SK-N-SH treated with all-trans-retinoic acid at 6 μM for 48 hours (cell line): ENCODE results near the gene FPGS.

Experiments used
- ATAC-seq: fragments of 200-7000 bp; cut with Tn5 transposase; 3 replicates; pipeline ENCODE4 v1.9.1; 2020; ENCODE audit warnings: mild to moderate bottlenecking, moderate library complexity
- ARNTL ChIP-seq: fragments of 450-650 bp; formaldehyde crosslinking; IDR thresholded peaks from 2 replicates; pipeline ENCODE4 v1.5.0; 2020; ENCODE audit warnings: low read depth, mild to moderate bottlenecking, moderate library complexity, borderline replicate concordance
- BACH2 ChIP-seq: fragments of 250-450 bp; sonication (Bioruptor Pico); IDR thresholded peaks from 2 replicates; pipeline ENCODE4 v1.9.0; 2021; ENCODE audit warnings: mild to moderate bottlenecking, borderline replicate concordance
- CSDC2 ChIP-seq: fragments of 250-450 bp; sonication (Bioruptor Pico); IDR thresholded peaks from 2 replicates; pipeline ENCODE4 v1.5.0; 2020; ENCODE audit warnings: mild to moderate bottlenecking, moderate library complexity
- ESRRG ChIP-seq: fragments of 250-450 bp; sonication (Bioruptor Pico); IDR thresholded peaks from 2 replicates; pipeline ENCODE4 v1.6.1; 2021; ENCODE audit warnings: mild to moderate bottlenecking
- GLIS3 ChIP-seq: fragments of 250-450 bp; sonication (Bioruptor Pico); IDR thresholded peaks from 2 replicates; pipeline ENCODE4 v1.5.0; 2020; ENCODE audit warnings: mild to moderate bottlenecking, moderate library complexity
- ISL1 ChIP-seq: fragments of 250-450 bp; sonication (Bioruptor Pico); IDR thresholded peaks from 2 replicates; pipeline ENCODE4 v2.1.2; 2022; ENCODE audit warnings: mild to moderate bottlenecking, moderate library complexity
- OSR1 ChIP-seq: fragments of 250-450 bp; sonication (Bioruptor Pico); IDR thresholded peaks from 2 replicates; pipeline ENCODE4 v1.8.0; 2022; ENCODE audit warnings: moderate library complexity, mild to moderate bottlenecking, inconsistent platforms
- PPARA ChIP-seq: fragments of 250-450 bp; sonication (Bioruptor Pico); IDR thresholded peaks from 2 replicates; pipeline ENCODE4 v1.5.0; 2020; ENCODE audit warnings: mild to moderate bottlenecking, borderline replicate concordance
- RARB ChIP-seq: fragments of 250-450 bp; sonication (Bioruptor Pico); IDR thresholded peaks from 2 replicates; pipeline ENCODE4 v1.8.0; 2021; ENCODE audit warnings: mild to moderate bottlenecking, moderate library complexity
- SNAI2 ChIP-seq: fragments of 250-450 bp; sonication (Bioruptor Pico); IDR thresholded peaks from 2 replicates; pipeline ENCODE4 v1.5.0; 2020; ENCODE audit warnings: mild to moderate bottlenecking, moderate library complexity
- TCF4 ChIP-seq: fragments of 250-450 bp; sonication (Bioruptor Pico); IDR thresholded peaks from 2 replicates; pipeline ENCODE4 v1.8.0; 2021; ENCODE audit warnings: mild to moderate bottlenecking, moderate library complexity, borderline replicate concordance
- TOX ChIP-seq: fragments of 250-450 bp; sonication (Bioruptor Pico); IDR thresholded peaks from 2 replicates; pipeline ENCODE4 v1.8.0; 2021; ENCODE audit warnings: mild to moderate bottlenecking, moderate library complexity, borderline replicate concordance
- ZC3H10 ChIP-seq: fragments of 250-450 bp; sonication (Bioruptor Pico); IDR thresholded peaks from 2 replicates; pipeline ENCODE4 v1.5.1; 2021; ENCODE audit warnings: mild to moderate bottlenecking, moderate library complexity
- ZFP3 ChIP-seq: fragments of 250-450 bp; sonication (Bioruptor Pico); IDR thresholded peaks from 2 replicates; pipeline ENCODE4 v1.5.0; 2020; ENCODE audit warnings: mild to moderate bottlenecking, moderate library complexity
- ZNF565 ChIP-seq: fragments of 450-650 bp; formaldehyde crosslinking; conservative IDR thresholded peaks from 2 replicates; pipeline ENCODE4 v1.5.0; 2020; ENCODE audit warnings: low read depth, mild to moderate bottlenecking, moderate library complexity
- ZNF70 ChIP-seq: fragments of 450-650 bp; formaldehyde crosslinking; IDR thresholded peaks from 2 replicates; pipeline ENCODE4 v1.5.0; 2020; ENCODE audit warnings: mild to moderate bottlenecking, moderate library complexity
- ZNF8 ChIP-seq: fragments of 450-650 bp; formaldehyde crosslinking; IDR thresholded peaks from 2 replicates; pipeline ENCODE4 v1.5.0; 2020; ENCODE audit warnings: mild to moderate bottlenecking, moderate library complexity
- TF ChIP-seq, protein P1 (sequence below): fragments of 250-450 bp; sonication (Bioruptor Pico); IDR thresholded peaks from 2 replicates; pipeline ENCODE4 v1.5.1; 2020; ENCODE audit warnings: low read depth, mild to moderate bottlenecking, moderate library complexity
- TF ChIP-seq, protein P2 (sequence below): fragments of 250-450 bp; sonication (Bioruptor Pico); IDR thresholded peaks from 2 replicates; pipeline ENCODE4 v1.5.0; 2020; ENCODE audit warnings: mild to moderate bottlenecking, moderate library complexity
- TF ChIP-seq, protein P3 (sequence below): fragments of 250-450 bp; sonication (Bioruptor Pico); IDR thresholded peaks from 2 replicates; pipeline ENCODE4 v1.8.0; 2020; ENCODE audit warnings: mild to moderate bottlenecking, moderate library complexity, borderline replicate concordance
- TF ChIP-seq, protein P4 (sequence below): fragments of 250-450 bp; sonication (Bioruptor Pico); IDR thresholded peaks from 2 replicates; pipeline ENCODE4 v1.5.1; 2021; ENCODE audit warnings: mild to moderate bottlenecking, moderate library complexity

Gene FPGS

DNA sequence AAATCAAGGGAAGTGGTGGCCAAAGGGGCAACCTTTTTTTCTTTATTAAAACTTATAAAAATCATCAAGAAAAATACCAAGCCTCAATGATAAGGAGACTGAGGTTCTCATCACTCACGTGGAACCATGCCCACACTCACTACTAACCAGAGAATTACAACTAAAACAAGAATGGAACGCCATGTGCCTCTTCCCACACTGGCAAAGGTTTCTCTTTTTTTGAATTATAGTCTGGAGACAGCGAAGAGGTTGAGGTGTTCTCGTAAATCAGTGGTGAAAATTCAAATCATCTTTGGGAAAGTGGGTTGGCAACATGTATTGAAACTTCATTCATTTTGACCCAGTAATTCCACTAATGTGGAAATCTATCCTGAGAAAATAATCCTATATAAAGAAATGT, 19.4 kb downstream of the FPGS start:
- TF ChIP-seq TCF4 (CRISPR knock-in tag) (no peak), SNAI2 (CRISPR knock-in tag) (no peak), OSR1 (CRISPR knock-in tag) (no peak), GLIS3 (CRISPR knock-in tag) (no peak), ISL1 (CRISPR knock-in tag) (no peak), ARNTL (no peak), RARB (CRISPR knock-in tag) (no peak), TOX (CRISPR knock-in tag) (no peak), BACH2 (CRISPR knock-in tag) (no peak), CSDC2 (CRISPR knock-in tag) (no peak), ZNF565 (CRISPR knock-in tag) (no peak), ZFP3 (no peak), PPARA (CRISPR knock-in tag) (no peak), ZNF70 (no peak)
- TF ChIP-seq, protein P1, sequence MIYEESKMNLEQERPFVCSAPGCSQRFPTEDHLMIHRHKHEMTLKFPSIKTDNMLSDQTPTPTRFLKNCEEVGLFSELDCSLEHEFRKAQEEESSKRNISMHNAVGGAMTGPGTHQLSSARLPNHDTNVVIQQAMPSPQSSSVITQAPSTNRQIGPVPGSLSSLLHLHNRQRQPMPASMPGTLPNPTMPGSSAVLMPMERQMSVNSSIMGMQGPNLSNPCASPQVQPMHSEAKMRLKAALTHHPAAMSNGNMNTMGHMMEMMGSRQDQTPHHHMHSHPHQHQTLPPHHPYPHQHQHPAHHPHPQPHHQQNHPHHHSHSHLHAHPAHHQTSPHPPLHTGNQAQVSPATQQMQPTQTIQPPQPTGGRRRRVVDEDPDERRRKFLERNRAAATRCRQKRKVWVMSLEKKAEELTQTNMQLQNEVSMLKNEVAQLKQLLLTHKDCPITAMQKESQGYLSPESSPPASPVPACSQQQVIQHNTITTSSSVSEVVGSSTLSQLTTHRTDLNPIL (CRISPR knock-in tag) = no peak
- TF ChIP-seq, protein P2, sequence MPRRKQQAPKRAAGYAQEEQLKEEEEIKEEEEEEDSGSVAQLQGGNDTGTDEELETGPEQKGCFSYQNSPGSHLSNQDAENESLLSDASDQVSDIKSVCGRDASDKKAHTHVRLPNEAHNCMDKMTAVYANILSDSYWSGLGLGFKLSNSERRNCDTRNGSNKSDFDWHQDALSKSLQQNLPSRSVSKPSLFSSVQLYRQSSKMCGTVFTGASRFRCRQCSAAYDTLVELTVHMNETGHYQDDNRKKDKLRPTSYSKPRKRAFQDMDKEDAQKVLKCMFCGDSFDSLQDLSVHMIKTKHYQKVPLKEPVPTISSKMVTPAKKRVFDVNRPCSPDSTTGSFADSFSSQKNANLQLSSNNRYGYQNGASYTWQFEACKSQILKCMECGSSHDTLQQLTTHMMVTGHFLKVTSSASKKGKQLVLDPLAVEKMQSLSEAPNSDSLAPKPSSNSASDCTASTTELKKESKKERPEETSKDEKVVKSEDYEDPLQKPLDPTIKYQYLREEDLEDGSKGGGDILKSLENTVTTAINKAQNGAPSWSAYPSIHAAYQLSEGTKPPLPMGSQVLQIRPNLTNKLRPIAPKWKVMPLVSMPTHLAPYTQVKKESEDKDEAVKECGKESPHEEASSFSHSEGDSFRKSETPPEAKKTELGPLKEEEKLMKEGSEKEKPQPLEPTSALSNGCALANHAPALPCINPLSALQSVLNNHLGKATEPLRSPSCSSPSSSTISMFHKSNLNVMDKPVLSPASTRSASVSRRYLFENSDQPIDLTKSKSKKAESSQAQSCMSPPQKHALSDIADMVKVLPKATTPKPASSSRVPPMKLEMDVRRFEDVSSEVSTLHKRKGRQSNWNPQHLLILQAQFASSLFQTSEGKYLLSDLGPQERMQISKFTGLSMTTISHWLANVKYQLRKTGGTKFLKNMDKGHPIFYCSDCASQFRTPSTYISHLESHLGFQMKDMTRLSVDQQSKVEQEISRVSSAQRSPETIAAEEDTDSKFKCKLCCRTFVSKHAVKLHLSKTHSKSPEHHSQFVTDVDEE (CRISPR knock-in tag) = no peak
- TF ChIP-seq, protein P3, sequence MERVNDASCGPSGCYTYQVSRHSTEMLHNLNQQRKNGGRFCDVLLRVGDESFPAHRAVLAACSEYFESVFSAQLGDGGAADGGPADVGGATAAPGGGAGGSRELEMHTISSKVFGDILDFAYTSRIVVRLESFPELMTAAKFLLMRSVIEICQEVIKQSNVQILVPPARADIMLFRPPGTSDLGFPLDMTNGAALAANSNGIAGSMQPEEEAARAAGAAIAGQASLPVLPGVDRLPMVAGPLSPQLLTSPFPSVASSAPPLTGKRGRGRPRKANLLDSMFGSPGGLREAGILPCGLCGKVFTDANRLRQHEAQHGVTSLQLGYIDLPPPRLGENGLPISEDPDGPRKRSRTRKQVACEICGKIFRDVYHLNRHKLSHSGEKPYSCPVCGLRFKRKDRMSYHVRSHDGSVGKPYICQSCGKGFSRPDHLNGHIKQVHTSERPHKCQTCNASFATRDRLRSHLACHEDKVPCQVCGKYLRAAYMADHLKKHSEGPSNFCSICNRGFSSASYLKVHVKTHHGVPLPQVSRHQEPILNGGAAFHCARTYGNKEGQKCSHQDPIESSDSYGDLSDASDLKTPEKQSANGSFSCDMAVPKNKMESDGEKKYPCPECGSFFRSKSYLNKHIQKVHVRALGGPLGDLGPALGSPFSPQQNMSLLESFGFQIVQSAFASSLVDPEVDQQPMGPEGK = no peak
- TF ChIP-seq, all 23 proteins: peak for 0
- ATAC-seq = no peak

DNA sequence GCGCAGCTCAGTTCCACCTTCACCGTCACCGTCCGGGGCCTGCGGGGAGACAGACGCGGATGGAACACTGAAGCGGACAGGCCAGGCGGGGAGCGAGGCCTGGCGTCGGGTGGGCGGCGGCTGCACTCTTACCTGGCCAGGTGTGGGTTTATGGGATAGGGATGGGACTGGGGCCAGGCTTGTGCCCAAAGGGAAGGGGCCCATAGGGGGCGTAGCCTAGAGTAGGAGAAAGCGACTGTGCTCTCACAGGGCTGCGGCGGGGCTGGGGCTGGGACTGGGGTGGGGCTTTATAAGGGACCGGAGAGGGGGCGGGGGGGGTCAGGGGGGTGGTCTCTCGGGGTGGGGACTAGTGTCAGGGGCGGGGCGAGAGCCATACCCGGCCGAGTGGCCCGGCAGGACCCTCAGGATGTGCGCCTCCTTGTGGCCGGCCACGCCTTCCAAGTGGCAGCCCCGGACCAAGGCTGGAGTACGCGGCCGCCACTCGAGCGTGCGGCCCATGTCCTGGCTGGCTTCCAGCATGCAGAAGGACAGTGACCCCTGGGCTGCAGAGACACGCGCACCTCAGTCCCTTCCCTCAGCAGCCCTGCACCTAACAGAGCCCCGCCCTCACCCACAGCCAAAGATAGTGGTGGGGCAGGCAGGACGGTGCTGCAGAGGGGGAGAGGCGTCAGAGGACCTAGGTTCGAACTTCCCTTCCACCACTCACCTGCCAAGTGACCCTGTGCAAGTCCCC, 22.8 kb downstream of the FPGS start:
- peak; percentile 26; the same call in 2 of the 3 replicates for ATAC-seq
- TF ChIP-seq PPARA (CRISPR knock-in tag) (no peak), TCF4 (CRISPR knock-in tag) (no peak), TOX (CRISPR knock-in tag) (no peak), ZC3H10 (CRISPR knock-in tag) (no peak), ZFP3 (no peak), ISL1 (CRISPR knock-in tag) (no peak), RARB (CRISPR knock-in tag) (no peak), ESRRG (CRISPR knock-in tag) (no peak), ARNTL (no peak), ZNF8 (CRISPR knock-in tag) (no peak), ZNF70 (no peak), GLIS3 (CRISPR knock-in tag) (no peak), BACH2 (CRISPR knock-in tag) (no peak)
- TF ChIP-seq, protein P1 (CRISPR knock-in tag) = no peak
- TF ChIP-seq, protein P2 (CRISPR knock-in tag) = no peak
- TF ChIP-seq, protein P4, sequence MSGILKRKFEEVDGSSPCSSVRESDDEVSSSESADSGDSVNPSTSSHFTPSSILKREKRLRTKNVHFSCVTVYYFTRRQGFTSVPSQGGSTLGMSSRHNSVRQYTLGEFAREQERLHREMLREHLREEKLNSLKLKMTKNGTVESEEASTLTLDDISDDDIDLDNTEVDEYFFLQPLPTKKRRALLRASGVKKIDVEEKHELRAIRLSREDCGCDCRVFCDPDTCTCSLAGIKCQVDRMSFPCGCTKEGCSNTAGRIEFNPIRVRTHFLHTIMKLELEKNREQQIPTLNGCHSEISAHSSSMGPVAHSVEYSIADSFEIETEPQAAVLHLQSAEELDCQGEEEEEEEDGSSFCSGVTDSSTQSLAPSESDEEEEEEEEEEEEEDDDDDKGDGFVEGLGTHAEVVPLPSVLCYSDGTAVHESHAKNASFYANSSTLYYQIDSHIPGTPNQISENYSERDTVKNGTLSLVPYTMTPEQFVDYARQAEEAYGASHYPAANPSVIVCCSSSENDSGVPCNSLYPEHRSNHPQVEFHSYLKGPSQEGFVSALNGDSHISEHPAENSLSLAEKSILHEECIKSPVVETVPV (CRISPR knock-in tag) = no peak
- TF ChIP-seq, all 23 proteins: peak for 0
